HFF-Myc (cell line): ENCODE data around the gene MICALL1.
"Not testable (repeated sequence)": the region's sequence is repeated elsewhere in the genome, so short reads cannot be mapped to it uniquely, and the experiment has no call there.

Source experiments
- DNase-seq: peaks from one replicate; pipeline ENCODE4 v3.0.0-alpha.2; 2011; ENCODE audit warnings: low read depth; ENCODE audit errors: extremely low read depth
- H3K4me3 ChIP-seq: replicated peaks from 2 replicates; pipeline ENCODE4 v1.5.1; 2011; ENCODE audit warnings: low read depth, mild to moderate bottlenecking, control low read depth, low read length
- TF ChIP-seq, protein P1 (sequence below): IDR thresholded peaks from 2 replicates; pipeline ENCODE4 v1.5.1; 2012; ENCODE audit warnings: mild to moderate bottlenecking, low read depth, low read length, control low read depth; ENCODE audit errors: missing control alignments

MICALL1 gene

GRCh38 chr22:37933711-37934376, 27.7 kb downstream of the MICALL1 start:
- TF ChIP-seq, protein P1, sequence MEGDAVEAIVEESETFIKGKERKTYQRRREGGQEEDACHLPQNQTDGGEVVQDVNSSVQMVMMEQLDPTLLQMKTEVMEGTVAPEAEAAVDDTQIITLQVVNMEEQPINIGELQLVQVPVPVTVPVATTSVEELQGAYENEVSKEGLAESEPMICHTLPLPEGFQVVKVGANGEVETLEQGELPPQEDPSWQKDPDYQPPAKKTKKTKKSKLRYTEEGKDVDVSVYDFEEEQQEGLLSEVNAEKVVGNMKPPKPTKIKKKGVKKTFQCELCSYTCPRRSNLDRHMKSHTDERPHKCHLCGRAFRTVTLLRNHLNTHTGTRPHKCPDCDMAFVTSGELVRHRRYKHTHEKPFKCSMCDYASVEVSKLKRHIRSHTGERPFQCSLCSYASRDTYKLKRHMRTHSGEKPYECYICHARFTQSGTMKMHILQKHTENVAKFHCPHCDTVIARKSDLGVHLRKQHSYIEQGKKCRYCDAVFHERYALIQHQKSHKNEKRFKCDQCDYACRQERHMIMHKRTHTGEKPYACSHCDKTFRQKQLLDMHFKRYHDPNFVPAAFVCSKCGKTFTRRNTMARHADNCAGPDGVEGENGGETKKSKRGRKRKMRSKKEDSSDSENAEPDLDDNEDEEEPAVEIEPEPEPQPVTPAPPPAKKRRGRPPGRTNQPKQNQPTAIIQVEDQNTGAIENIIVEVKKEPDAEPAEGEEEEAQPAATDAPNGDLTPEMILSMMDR, result peak; percentile 99
- peak; percentile 72 for DNase-seq
- H3K4me3 ChIP-seq, result no peak overlapping the region

DNA sequence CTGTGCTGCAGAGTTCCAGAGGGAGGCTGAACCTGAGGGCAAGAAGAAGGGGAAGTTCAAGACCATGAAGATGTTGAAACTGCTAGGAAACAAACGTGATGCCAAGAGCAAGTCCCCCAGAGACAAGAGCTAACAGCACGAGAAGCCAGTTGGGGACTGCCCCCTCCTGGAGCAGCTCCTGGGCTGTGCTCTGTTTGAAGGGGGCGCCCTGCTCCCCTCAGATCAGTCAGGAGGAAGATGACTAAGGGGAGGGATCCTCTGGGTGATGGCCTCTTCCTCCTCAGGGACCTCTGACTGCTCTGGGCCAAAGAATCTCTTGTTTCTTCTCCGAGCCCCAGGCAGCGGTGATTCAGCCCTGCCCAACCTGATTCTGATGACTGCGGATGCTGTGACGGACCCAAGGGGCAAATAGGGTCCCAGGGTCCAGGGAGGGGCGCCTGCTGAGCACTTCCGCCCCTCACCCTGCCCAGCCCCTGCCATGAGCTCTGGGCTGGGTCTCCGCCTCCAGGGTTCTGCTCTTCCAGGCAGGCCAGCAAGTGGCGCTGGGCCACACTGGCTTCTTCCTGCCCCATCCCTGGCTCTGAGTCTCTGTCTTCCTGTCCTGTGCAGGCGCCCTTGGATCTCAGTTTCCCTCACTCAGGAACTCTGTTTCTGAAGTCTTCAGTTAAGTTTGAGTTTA, 34.7 kb downstream of the MICALL1 start:
- TF ChIP-seq, protein P1, result no peak
- DNase-seq, result no peak
- H3K4me3 ChIP-seq, result no peak overlapping the region

DNA sequence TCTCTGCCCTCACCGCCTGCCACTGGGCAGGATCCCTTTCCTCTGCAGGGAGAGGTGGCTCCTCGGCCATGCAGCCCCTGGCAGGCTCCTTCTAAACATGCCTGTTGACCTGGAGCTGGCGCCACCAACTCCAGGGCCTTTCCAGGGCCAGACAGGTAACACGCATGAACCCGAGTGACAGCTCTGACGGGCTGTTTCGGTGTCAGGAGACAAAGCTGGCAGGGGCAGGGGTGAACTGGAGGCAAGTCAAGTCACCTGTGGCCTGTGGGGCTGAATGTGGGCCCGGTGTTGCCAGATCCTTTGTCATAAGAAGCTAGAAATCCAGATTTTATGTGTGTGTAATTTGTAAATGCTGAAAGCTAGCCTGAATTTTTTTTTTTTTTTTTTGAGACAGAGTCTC, 36.0 kb downstream of the MICALL1 start:
- H3K4me3 ChIP-seq, result no peak overlapping the region
- TF ChIP-seq, protein P1, result no peak
- no peak for DNase-seq

GRCh38 chr22:37943136-37943824, 37.2 kb downstream of the MICALL1 start:
- DNase-seq, result no peak
- TF ChIP-seq, protein P1, result no peak
- H3K4me3 ChIP-seq, result no peak overlapping the region

DNA sequence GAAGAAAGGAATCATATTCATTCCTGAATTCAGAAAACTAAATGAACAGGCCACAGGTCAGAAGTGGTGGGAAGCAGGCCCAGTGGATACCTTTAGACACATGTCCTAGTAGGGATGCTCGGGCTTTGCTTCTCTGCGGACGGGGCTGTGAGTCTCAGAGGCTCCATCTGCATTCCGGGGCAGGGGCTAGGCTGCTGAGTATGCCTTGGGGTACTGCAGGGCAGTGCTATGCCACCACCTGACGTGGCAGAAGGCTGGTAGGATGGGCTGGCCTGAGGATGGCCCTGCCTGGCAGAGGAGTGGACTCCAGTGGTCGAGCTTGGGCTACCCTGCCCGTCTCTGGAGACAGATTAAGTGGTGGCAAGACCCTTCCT, 37.7 kb downstream of the MICALL1 start:
- DNase-seq, result no peak
- no peak overlapping the region for H3K4me3 ChIP-seq
- TF ChIP-seq, protein P1, result no peak

- not testable (repeated sequence) for DNase-seq, H3K4me3 ChIP-seq
Observed at GRCh38 chr22:37944423-37944822, 38.3 kb downstream of the MICALL1 start.

GRCh38 chr22:37947142-37947795, 41.2 kb downstream of the MICALL1 start:
- not testable (repeated sequence) for H3K4me3 ChIP-seq, DNase-seq
